Measurements from ENCODE around the gene HIPK2. TPM values are rescaled to one million over a fixed set of nuclear protein-coding genes. Genes with fewer than 3 reads are reported as not detected.

HIPK2 gene
- total RNA-seq, 6 donors from 2014 or later: 38.6 to 59.6 (median 45.9) TPM

DNA sequence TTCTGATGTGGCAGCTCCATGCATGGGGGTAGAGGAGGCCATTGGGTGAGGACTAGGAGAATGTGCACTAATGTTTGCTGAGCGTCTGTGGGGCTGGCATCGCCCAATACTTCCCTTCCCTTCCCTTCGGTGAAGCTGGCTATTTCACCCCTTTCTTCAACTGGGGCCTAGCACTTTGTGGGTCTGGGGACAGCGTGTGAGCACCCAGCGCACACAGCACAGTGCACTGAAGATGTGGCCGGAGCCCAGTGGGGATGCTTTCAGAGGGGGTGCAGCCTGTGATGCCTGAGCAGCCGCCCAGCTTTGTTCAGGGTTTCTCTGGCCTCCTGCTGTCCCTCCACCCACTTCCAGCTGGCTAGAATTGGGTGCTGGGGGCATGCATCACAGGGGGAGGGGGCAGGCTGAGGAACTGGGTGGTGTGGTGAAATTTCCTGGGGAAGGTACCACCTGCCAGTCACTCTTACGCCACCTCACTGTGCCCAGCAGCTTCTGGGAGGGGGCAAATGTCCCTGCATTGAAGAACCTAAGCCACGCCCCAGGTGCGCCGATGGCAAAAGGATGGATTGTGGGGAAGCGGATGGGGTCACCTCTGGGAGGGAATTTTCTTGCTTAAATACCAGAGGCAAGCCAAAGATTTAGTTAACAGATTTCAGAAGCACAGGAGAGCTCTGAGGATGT is 208.8 kb downstream of the HIPK2 start:
- H3K9me3 ChIP-seq: no peaks in the 10 kb centered on the region
- DNase-seq (no peak), ATAC-seq (ENCODE audit: low FRiP score in 2 of 2) (no peak)
- no peaks in the 10 kb centered on the region for H3K27me3 ChIP-seq
- peaks cover 10 to 58% (median 28%) of the 10 kb centered on the region in 4 donors for H3K36me3 ChIP-seq
- WGBS, 2 donors: 91 to 93% methylated on average over 11 to 12 of the region's 12 CpGs
- peaks cover 0 to 8% (median 0%) of the 10 kb centered on the region in 4 donors for H3K4me1 ChIP-seq
- no peak for TF ChIP-seq POLR2AphosphoS5 (IDR thresholded peaks at IDR 0.05)
- TF ChIP-seq, protein P1, sequence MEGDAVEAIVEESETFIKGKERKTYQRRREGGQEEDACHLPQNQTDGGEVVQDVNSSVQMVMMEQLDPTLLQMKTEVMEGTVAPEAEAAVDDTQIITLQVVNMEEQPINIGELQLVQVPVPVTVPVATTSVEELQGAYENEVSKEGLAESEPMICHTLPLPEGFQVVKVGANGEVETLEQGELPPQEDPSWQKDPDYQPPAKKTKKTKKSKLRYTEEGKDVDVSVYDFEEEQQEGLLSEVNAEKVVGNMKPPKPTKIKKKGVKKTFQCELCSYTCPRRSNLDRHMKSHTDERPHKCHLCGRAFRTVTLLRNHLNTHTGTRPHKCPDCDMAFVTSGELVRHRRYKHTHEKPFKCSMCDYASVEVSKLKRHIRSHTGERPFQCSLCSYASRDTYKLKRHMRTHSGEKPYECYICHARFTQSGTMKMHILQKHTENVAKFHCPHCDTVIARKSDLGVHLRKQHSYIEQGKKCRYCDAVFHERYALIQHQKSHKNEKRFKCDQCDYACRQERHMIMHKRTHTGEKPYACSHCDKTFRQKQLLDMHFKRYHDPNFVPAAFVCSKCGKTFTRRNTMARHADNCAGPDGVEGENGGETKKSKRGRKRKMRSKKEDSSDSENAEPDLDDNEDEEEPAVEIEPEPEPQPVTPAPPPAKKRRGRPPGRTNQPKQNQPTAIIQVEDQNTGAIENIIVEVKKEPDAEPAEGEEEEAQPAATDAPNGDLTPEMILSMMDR (IDR thresholded peaks at IDR 0.05): no peak
- no peak for TF ChIP-seq POLR2A (IDR thresholded peaks at IDR 0.05)
- TF ChIP-seq EP300 (IDR thresholded peaks at IDR 0.05): no peak
- H3K4me3 ChIP-seq: no peak overlapping the region
- H3K27ac ChIP-seq: no peak overlapping the region

- 88 to 89% methylated on average over 6 of the region's 6 CpGs for WGBS, 2 donors
- Histone ChIP-seq H3K27ac (no peak overlapping the region), H3K36me3 (peaks cover 6 to 52% (median 22%) of the 10 kb centered on the region in 4 donors)
Observed at GRCh38 chr7:139568346-139568675, 209.5 kb downstream of the HIPK2 start.

DNA sequence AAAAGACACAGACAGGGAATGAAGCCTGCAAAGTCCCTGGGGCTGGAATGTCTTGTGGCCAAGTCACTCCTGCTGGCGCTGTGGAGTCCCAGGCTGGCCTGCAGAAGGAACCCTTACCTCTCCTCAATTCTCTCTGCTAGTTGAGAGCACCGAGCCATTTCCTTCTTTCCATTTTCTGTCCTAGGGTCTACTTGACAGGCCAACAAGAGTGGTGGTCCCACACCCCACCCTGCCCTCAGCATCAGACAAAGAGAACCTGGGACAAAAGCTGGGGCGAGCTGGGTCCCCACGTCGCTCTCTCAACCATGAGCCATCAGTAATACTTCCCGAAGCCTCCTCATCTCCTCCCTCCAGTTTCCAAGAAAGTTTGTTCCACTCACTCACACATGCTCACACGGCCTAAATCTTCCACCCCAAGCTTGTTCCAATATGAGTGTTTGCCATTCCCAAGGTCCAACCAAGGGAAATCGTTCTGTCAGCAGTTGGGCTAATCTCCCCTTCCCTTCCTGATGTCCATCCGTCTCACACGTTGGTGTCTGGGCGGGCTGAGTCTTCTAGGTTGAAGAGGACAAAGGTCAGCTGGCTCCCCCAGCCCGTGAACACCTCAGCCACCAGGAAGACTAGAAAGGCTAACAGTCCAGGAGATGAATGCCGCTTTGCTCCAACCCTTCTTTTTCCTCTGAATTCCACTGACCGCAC is 210.0 kb downstream of the HIPK2 start:
- no peak overlapping the region for H3K4me3 ChIP-seq
- ATAC-seq (ENCODE audit: low FRiP score in 2 of 2): no peak
- H3K36me3 ChIP-seq: peaks cover under 1 to 47% (median 17%) of the 10 kb centered on the region in 4 donors
- H3K27me3 ChIP-seq: no peaks in the 10 kb centered on the region
- H3K27ac ChIP-seq: no peak overlapping the region
- no peak for TF ChIP-seq EP300 (IDR thresholded peaks at IDR 0.05)
- TF ChIP-seq POLR2AphosphoS5 (IDR thresholded peaks at IDR 0.05): no peak
- TF ChIP-seq, protein P1 (IDR thresholded peaks at IDR 0.05): no peak
- TF ChIP-seq POLR2A (IDR thresholded peaks at IDR 0.05): no peak
- H3K9me3 ChIP-seq: no peaks in the 10 kb centered on the region
- DNase-seq: no peak
- H3K4me1 ChIP-seq: peaks cover 0 to 8% (median 4%) of the 10 kb centered on the region in 4 donors
- 91 to 92% methylated on average over 14 of the region's 14 CpGs for WGBS, 2 donors

More at GRCh38 chr7:139568346-139568675, 209.5 kb downstream of the HIPK2 start:
- H3K27me3 ChIP-seq: no peaks in the 10 kb centered on the region
- peaks cover 0 to 8% (median 3%) of the 10 kb centered on the region in 4 donors for H3K4me1 ChIP-seq
- DNase-seq (no peak), ATAC-seq (ENCODE audit: low FRiP score in 2 of 2) (no peak)
- no peaks in the 10 kb centered on the region for H3K9me3 ChIP-seq
- no peak overlapping the region for H3K4me3 ChIP-seq
- TF ChIP-seq EP300 (IDR thresholded peaks at IDR 0.05) (no peak), POLR2AphosphoS5 (IDR thresholded peaks at IDR 0.05) (no peak)

GRCh38 chr7:139566736-139567646 is 210.8 kb downstream of the HIPK2 start:
- Histone ChIP-seq H3K27ac (no peak overlapping the region), H3K4me1 (peaks cover 0 to 8% (median 4%) of the 10 kb centered on the region in 4 donors), H3K36me3 (peaks cover 0 to 39% (median 14%) of the 10 kb centered on the region in 4 donors), H3K27me3 (no peaks in the 10 kb centered on the region), H3K4me3 (no peak overlapping the region), H3K9me3 (no peaks in the 10 kb centered on the region)
- ATAC-seq (ENCODE audit: low FRiP score in 2 of 2) (no peak), DNase-seq (no peak)
- 92 to 93% methylated on average over 15 of the region's 15 CpGs for WGBS, 2 donors
- TF ChIP-seq POLR2A (IDR thresholded peaks at IDR 0.05) (no peak), POLR2AphosphoS5 (IDR thresholded peaks at IDR 0.05) (no peak), EP300 (IDR thresholded peaks at IDR 0.05) (no peak)
- TF ChIP-seq, protein P1 (IDR thresholded peaks at IDR 0.05): no peak

- ATAC-seq (ENCODE audit: low FRiP score in 2 of 2) (no peak), DNase-seq (no peak)
- Histone ChIP-seq H3K4me3 (no peak overlapping the region), H3K9me3 (no peaks in the 10 kb centered on the region), H3K4me1 (peaks cover 0 to 8% (median 4%) of the 10 kb centered on the region in 4 donors), H3K36me3 (peaks cover 0 to 30% (median 10%) of the 10 kb centered on the region in 4 donors), H3K27ac (no peak overlapping the region), H3K27me3 (no peaks in the 10 kb centered on the region)
- 93% methylated on average over 6 of the region's 6 CpGs for WGBS, 2 donors
- TF ChIP-seq POLR2A (IDR thresholded peaks at IDR 0.05): no peak
- TF ChIP-seq, protein P1 (IDR thresholded peaks at IDR 0.05): no peak
- TF ChIP-seq POLR2AphosphoS5 (IDR thresholded peaks at IDR 0.05): no peak
- TF ChIP-seq EP300 (IDR thresholded peaks at IDR 0.05): no peak
Observed at GRCh38 chr7:139566075-139566474, 211.7 kb downstream of the HIPK2 start.
